HepG2 (cell line): ENCODE measurements around the gene GJA8. TPM values are rescaled to one million over a fixed set of nuclear protein-coding genes. Genes with fewer than 3 reads are reported as not detected.
A peak's percentile ranks its signal among the peaks of the same experiment; 100 is the strongest.

Experiments used
- ATAC-seq: fragments of 200-7000 bp; cut with Tn5 transposase; 3 replicates; pipeline ENCODE4 v1.9.1; 2020; ENCODE audit warnings: mild to moderate bottlenecking, moderate library complexity
- BruUV-seq: library from RNA; stranded (reverse); fragments of 400-500 nt; replicated peaks from 2 replicates; lab custom pipeline; 2021; lab: Mats Ljungman, UMichigan
- CTCF ChIA-PET: fragments of 300-600 bp; formaldehyde crosslinking; extraction: SDS; loops from one replicate; lab custom pipeline; 2021; ENCODE audit warnings: low total read pairs, inconsistent platforms, low intra/inter-chr PET ratio; lab: Yijun Ruan, JAX
- POLR2A ChIA-PET: fragments of 350-600 bp; sonication (Branson Sonifier 250); formaldehyde crosslinking; loops from one replicate; lab custom pipeline; 2020; ENCODE audit warnings: antibody characterized with exemption, inconsistent platforms; lab: Yijun Ruan, JAX
- DNase-seq: peaks from one replicate; pipeline ENCODE4 v3.0.0-alpha.2; 2015; ENCODE audit warnings: low spot score
- FAIRE-seq: peaks from 3 replicates; lab custom pipeline; 2011; peaks lifted over from hg19 to GRCh38; lab: Jason Lieb, UNC
- H2AFZ ChIP-seq: one replicate; pipeline ENCODE4 v1.6.1; 2011; ENCODE audit warnings: low read length, inconsistent platforms
- H3K27ac ChIP-seq: fragments of 300-600 bp; 3 replicates; pipeline ENCODE4 v1.8.0; 2011; ENCODE audit warnings: mixed run types, mild to moderate bottlenecking, mixed read lengths, low read length, inconsistent platforms; ENCODE audit not compliant: insufficient read depth; ENCODE audit errors: extremely low read length
- H3K27me3 ChIP-seq, 2 experiments: fragments of 200-600 bp in 1 of 2; 2 replicates in 1 of 2; 3 replicates in 1 of 2; pipeline versions ENCODE4 v1.6.0 to v1.8.0; 2011; ENCODE audit warnings: low read length in 2 of 2, mild to moderate bottlenecking in 2 of 2, moderate library complexity in 2 of 2, inconsistent platforms in 1 of 2; ENCODE audit not compliant: insufficient read depth in 2 of 2, control insufficient read depth in 1 of 2
- H3K36me3 ChIP-seq, 2 experiments: fragments of 200-600 bp in 1 of 2; replicated peaks in 1 of 2; 2 replicates in 1 of 2; 3 replicates in 1 of 2; pipeline versions ENCODE4 v1.5.1 to v1.8.0; 2011; ENCODE audit warnings: low read length in 2 of 2, inconsistent platforms in 1 of 2; ENCODE audit not compliant: insufficient read depth in 2 of 2, control insufficient read depth in 1 of 2
- H3K4me1 ChIP-seq: 2 replicates; pipeline ENCODE4 v1.5.1; 2012; ENCODE audit warnings: low read length, inconsistent platforms; ENCODE audit not compliant: insufficient read depth
- H3K4me2 ChIP-seq: 2 replicates; pipeline ENCODE4 v1.6.0; 2011; ENCODE audit warnings: low read depth, low read length, inconsistent platforms
- H3K4me3 ChIP-seq, 3 experiments: fragments of 200-600 bp in 1 of 3; sonication (generic), shearing (Covaris generic) in 1 of 3; replicated peaks in 1 of 3; 2 replicates each; pipeline ENCODE4 v1.5.1; 2011 to 2016; ENCODE audit warnings: low read length in 3 of 3, inconsistent platforms in 2 of 3, low read depth in 2 of 3, mild to moderate bottlenecking in 2 of 3, control low read depth in 1 of 3, mixed read lengths in 1 of 3; ENCODE audit not compliant: insufficient read depth in 1 of 3
- H3K79me2 ChIP-seq: one replicate; pipeline ENCODE4 v1.6.1; 2011; ENCODE audit warnings: low read length, inconsistent platforms; ENCODE audit not compliant: insufficient read depth
- H3K9ac ChIP-seq: 2 replicates; pipeline ENCODE4 v1.6.0; 2011; ENCODE audit warnings: mild to moderate bottlenecking, low read depth, low read length, inconsistent platforms; ENCODE audit not compliant: insufficient read depth
- H3K9me3 ChIP-seq: 2 replicates; pipeline ENCODE4 v1.5.1; 2012; ENCODE audit warnings: mild to moderate bottlenecking, low read length
- H4K20me1 ChIP-seq: 2 replicates; pipeline ENCODE4 v1.6.0; 2011; ENCODE audit warnings: inconsistent platforms, mild to moderate bottlenecking, low read length, moderate library complexity; ENCODE audit not compliant: insufficient read depth
- EZH2 ChIP-seq: conservative IDR thresholded peaks from 2 replicates; pipeline ENCODE4 v1.6.1; 2012; ENCODE audit warnings: mild to moderate bottlenecking, low read depth, low read length, moderate library complexity
- HOXA5 ChIP-seq: sonication (generic); formaldehyde crosslinking; IDR thresholded peaks from 2 replicates; pipeline ENCODE4 v1.4.0; 2020; ENCODE audit warnings: missing genetic modification reagents
- MYNN ChIP-seq: sonication (generic); formaldehyde crosslinking; IDR thresholded peaks from 2 replicates; pipeline ENCODE4 v1.4.0; 2020; ENCODE audit warnings: mild to moderate bottlenecking, low read depth, missing genetic modification reagents
- NR2F1 ChIP-seq, 2 experiments: fragments of 450-650 bp in 1 of 2; formaldehyde crosslinking in 1 of 2; IDR thresholded peaks; 2 replicates each; pipeline versions ENCODE4 v1.5.0 to v1.6.1; 2016 to 2020; ENCODE audit warnings: mild to moderate bottlenecking in 1 of 2, missing compliant biosample characterization in 1 of 2, missing genetic modification reagents in 1 of 2, moderate library complexity in 1 of 2
- ZBTB7A ChIP-seq: sonication (generic); formaldehyde crosslinking; IDR thresholded peaks from 2 replicates; pipeline ENCODE4 v1.8.0; 2022; ENCODE audit warnings: mild to moderate bottlenecking, missing genetic modification reagents
- ZNF777 ChIP-seq: sonication (generic); formaldehyde crosslinking; IDR thresholded peaks from 2 replicates; pipeline ENCODE4 v1.4.0; 2020; ENCODE audit warnings: missing genetic modification reagents
- ZSCAN31 ChIP-seq: sonication (generic); formaldehyde crosslinking; IDR thresholded peaks from 2 replicates; pipeline ENCODE4 v1.5.0; 2020; ENCODE audit warnings: low read depth, mild to moderate bottlenecking, missing genetic modification reagents
- WGBS: methylation state at CpG from one replicate; pipeline ENCODE4 v1.1.6; 2017; ENCODE audit warnings: low lambda C conversion rate; 5-methylcytosine and 5-hydroxymethylcytosine counted together
- in situ Hi-C: cut with HindIII; loops from 2 replicates; pipeline ENCODE4 v1.10.0; 2017; ENCODE audit warnings: low pct_unique_long_range_greater_than_20kb; ENCODE audit not compliant: extremely low pct_ligation_motif_present
- intact Hi-C: fragments of 100-400 bp; cut with micrococcal nuclease; formaldehyde crosslinking; loops from one replicate; pipeline ENCODE4 v1.10.0; 2022; ENCODE audit not compliant: unreplicated experiment
- polyA plus RNA-seq, 8 experiments: library from polyadenylated mRNA; depleted of rRNA in 3 of 8; stranded (reverse) in 7 of 8; unstranded in 1 of 8; fragments of >200 nt; fragmentation: Illumina TruSeq in 4 of 8; extraction: Trizol in 4 of 8; gene quantifications; 2 replicates each; pipeline versions ENCODE4 v1.2.1 to v1.2.3, GENCODE V29; 2011 to 2016; ENCODE audit warnings: low read depth in 4 of 8, missing spikeins in 1 of 8, mixed read lengths in 1 of 8; ENCODE audit not compliant: insufficient read depth in 1 of 8
- total RNA-seq, 5 experiments: library from RNA; depleted of rRNA; stranded (reverse); fragments of >200 nt; fragmentation: Illumina TruSeq; extraction: Trizol; gene quantifications; 2 replicates each; pipeline ENCODE4 v1.2.3, GENCODE V29; 2016; ENCODE audit warnings: low read depth in 1 of 5
- TF ChIP-seq, protein P1 (sequence below): sonication (generic); formaldehyde crosslinking; IDR thresholded peaks from 2 replicates; pipeline ENCODE4 v1.4.0; 2020; ENCODE audit warnings: missing genetic modification reagents, mild to moderate bottlenecking, borderline replicate concordance
- TF ChIP-seq, protein P2 (sequence below): sonication (generic); formaldehyde crosslinking; IDR thresholded peaks from 2 replicates; pipeline ENCODE4 v1.5.0; 2020; ENCODE audit warnings: mild to moderate bottlenecking, missing genetic modification reagents, moderate library complexity

Gene GJA8
- total and polyA plus RNA-seq, 2 of the 13 experiments (the other 11 are each of a cell fraction or from before 2014, with no cell fraction given), result not detected

DNA sequence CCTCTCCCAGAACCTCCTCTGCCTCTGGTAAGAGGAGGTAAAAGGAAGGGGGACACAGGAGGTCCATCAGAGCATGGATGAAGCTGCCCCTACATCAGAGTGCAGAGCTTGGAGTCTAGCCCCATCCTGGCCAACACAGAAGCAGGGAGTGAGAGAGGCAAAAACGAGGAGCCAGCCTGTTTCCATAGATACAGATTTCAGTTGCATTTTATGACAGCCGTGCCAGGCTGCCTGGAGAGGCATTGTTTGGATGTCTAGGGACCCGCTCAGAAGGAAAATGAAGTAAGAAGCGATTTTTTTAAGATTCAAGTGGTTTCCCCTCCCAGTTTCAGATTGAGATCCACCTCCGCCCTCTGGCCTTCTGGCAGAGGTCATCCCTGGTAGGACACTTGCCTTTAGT, 11.5 kb upstream of the GJA8 start (continued):
- TF ChIP-seq, protein P1, sequence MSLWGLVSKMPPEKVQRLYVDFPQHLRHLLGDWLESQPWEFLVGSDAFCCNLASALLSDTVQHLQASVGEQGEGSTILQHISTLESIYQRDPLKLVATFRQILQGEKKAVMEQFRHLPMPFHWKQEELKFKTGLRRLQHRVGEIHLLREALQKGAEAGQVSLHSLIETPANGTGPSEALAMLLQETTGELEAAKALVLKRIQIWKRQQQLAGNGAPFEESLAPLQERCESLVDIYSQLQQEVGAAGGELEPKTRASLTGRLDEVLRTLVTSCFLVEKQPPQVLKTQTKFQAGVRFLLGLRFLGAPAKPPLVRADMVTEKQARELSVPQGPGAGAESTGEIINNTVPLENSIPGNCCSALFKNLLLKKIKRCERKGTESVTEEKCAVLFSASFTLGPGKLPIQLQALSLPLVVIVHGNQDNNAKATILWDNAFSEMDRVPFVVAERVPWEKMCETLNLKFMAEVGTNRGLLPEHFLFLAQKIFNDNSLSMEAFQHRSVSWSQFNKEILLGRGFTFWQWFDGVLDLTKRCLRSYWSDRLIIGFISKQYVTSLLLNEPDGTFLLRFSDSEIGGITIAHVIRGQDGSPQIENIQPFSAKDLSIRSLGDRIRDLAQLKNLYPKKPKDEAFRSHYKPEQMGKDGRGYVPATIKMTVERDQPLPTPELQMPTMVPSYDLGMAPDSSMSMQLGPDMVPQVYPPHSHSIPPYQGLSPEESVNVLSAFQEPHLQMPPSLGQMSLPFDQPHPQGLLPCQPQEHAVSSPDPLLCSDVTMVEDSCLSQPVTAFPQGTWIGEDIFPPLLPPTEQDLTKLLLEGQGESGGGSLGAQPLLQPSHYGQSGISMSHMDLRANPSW (CRISPR knock-in tag), result no peak
- no peak for TF ChIP-seq ZSCAN31 (CRISPR knock-in tag)
- no peak for TF ChIP-seq HOXA5
- no peak for TF ChIP-seq ZBTB7A (CRISPR knock-in tag)
- no peak for TF ChIP-seq ZNF777
- no peak for TF ChIP-seq NR2F1 (CRISPR knock-in tag; IDR thresholded peaks at IDR 0.05)
- TF ChIP-seq EZH2, result no peak
- no peak for TF ChIP-seq MYNN (CRISPR knock-in tag)

DNA sequence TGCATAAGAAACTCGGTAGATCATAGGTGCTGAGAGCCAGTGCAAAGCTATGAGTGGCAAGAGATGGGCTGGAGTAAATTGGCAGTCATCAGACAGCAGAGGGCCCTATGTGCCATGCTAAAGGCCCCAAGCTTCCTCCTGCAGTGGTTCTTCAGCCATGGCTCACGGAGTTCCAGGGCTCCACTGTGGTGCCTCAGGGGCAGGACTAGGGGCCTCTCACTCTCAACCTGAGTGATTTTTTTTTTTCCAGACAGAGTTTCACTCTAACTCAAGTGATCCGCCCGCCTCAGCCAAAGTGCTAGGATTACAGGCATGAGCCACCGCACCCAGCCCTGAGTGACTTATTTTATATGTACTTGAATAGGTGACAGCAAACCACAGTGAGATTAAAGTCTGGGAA, 10.4 kb upstream of the GJA8 start:
- no peaks in the 10 kb centered on the region; a peak in 1 of 5 replicates for H3K27me3 ChIP-seq
- intact Hi-C loops (loop anchor here (2.0 to 10.0 kb wide), 3 partner anchors 51 to 397 kb away; no protein-coding TSS in a partner anchor), in situ Hi-C loops (loop anchor here (5.0 to 10.0 kb wide), 2 partner anchors 170 to 397 kb away; no protein-coding TSS in a partner anchor)
- peak; percentile 56 for ATAC-seq
- no peak overlapping the region for H3K4me2 ChIP-seq
- H3K9ac ChIP-seq, result no peak overlapping the region
- no peak overlapping the region for H2AFZ ChIP-seq
- WGBS, result 53% methylated on average over 5 of the region's 5 CpGs
- no peaks in the 10 kb centered on the region for H4K20me1 ChIP-seq
- no peaks in the 10 kb centered on the region for H3K9me3 ChIP-seq
- POLR2A ChIA-PET, result interaction anchor here (0.9 kb wide), 1 partner anchor 171 kb away, joined by 3 read pairs; no protein-coding TSS in a partner anchor
- H3K79me2 ChIP-seq, result no peaks in the 10 kb centered on the region
- no peaks in the 10 kb centered on the region for H3K4me1 ChIP-seq
- H3K27ac ChIP-seq, result no peak overlapping the region
- no peaks in the 10 kb centered on the region for H3K36me3 ChIP-seq
- BruUV-seq, result no TSS peak
- CTCF ChIA-PET, result interaction anchor here (0.7 to 2.4 kb wide), 3 partner anchors 168 to 397 kb away, joined by 5 to 26 read pairs (median 6); no protein-coding TSS in a partner anchor
- DNase-seq, result no peak
- H3K4me3 ChIP-seq, result no peak overlapping the region
- FAIRE-seq, result no peak
- TF ChIP-seq, protein P2, sequence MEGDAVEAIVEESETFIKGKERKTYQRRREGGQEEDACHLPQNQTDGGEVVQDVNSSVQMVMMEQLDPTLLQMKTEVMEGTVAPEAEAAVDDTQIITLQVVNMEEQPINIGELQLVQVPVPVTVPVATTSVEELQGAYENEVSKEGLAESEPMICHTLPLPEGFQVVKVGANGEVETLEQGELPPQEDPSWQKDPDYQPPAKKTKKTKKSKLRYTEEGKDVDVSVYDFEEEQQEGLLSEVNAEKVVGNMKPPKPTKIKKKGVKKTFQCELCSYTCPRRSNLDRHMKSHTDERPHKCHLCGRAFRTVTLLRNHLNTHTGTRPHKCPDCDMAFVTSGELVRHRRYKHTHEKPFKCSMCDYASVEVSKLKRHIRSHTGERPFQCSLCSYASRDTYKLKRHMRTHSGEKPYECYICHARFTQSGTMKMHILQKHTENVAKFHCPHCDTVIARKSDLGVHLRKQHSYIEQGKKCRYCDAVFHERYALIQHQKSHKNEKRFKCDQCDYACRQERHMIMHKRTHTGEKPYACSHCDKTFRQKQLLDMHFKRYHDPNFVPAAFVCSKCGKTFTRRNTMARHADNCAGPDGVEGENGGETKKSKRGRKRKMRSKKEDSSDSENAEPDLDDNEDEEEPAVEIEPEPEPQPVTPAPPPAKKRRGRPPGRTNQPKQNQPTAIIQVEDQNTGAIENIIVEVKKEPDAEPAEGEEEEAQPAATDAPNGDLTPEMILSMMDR (CRISPR knock-in tag), result 0 out of 2 replicates have a peak, but pooled peaks have one; percentile 12
